Activated B cell treated with CpG ODN at 0.5 μM for 24 hours (primary cell): ENCODE measurements around the gene CDC42BPB. TPM values are rescaled to one million over a fixed set of nuclear protein-coding genes. Genes with fewer than 3 reads are reported as not detected.

Source experiments
- ATAC-seq: fragments of 200-7000 bp; cut with Tn5 transposase; one replicate; pipeline ENCODE4 v1.10.0; 2021; ENCODE audit warnings: low read depth, mild to moderate bottlenecking, moderate library complexity
- CTCF ChIA-PET: fragments of 350-600 bp; sonication (Branson Sonifier 250); formaldehyde crosslinking; loops from one replicate; lab custom pipeline; 2021; ENCODE audit warnings: antibody characterized with exemption; lab: Charles Lee
- POLR2A ChIA-PET: fragments of 350-600 bp; sonication (Branson Sonifier 250); formaldehyde crosslinking; loops from one replicate; lab custom pipeline; 2021; ENCODE audit warnings: antibody characterized with exemption; lab: Charles Lee
- DNase-seq: peaks from one replicate; pipeline ENCODE4 v3.0.0; 2022
- H3K27ac Mint-ChIP-seq: one replicate; pipeline ENCODE4 v1.8.0; 2020; ENCODE audit warnings: mixed read lengths
- H3K27me3 Mint-ChIP-seq: one replicate; pipeline ENCODE4 v1.8.0; 2021; ENCODE audit warnings: mixed read lengths
- H3K36me3 Mint-ChIP-seq: one replicate; pipeline ENCODE4 v1.8.0; 2021; ENCODE audit warnings: low read depth, mixed read lengths
- H3K4me1 Mint-ChIP-seq: one replicate; pipeline ENCODE4 v1.8.0; 2021; ENCODE audit warnings: mixed read lengths
- H3K4me3 Mint-ChIP-seq: one replicate; pipeline ENCODE4 v1.8.0; 2020; ENCODE audit warnings: mild to moderate bottlenecking, mixed read lengths
- H3K9me3 Mint-ChIP-seq: one replicate; pipeline ENCODE4 v1.8.0; 2020; ENCODE audit warnings: mixed read lengths
- intact Hi-C: fragments of 100-400 bp; cut with micrococcal nuclease; formaldehyde crosslinking; loops from one replicate; pipeline ENCODE4 v1.15.1; 2024
- total RNA-seq: library from RNA; stranded (reverse); gene quantifications from 2 replicates; pipeline ENCODE4 v1.2.3, GENCODE V29; 2022
- TF ChIP-seq, protein P1 (sequence below): fragments of 200-600 bp; IDR thresholded peaks from one replicate; pipeline ENCODE4 v1.8.0; 2022; ENCODE audit warnings: antibody characterized with exemption, mild to moderate bottlenecking

CDC42BPB gene
- total RNA-seq, 1 donor from 2014 or later: 38.5 TPM

DNA sequence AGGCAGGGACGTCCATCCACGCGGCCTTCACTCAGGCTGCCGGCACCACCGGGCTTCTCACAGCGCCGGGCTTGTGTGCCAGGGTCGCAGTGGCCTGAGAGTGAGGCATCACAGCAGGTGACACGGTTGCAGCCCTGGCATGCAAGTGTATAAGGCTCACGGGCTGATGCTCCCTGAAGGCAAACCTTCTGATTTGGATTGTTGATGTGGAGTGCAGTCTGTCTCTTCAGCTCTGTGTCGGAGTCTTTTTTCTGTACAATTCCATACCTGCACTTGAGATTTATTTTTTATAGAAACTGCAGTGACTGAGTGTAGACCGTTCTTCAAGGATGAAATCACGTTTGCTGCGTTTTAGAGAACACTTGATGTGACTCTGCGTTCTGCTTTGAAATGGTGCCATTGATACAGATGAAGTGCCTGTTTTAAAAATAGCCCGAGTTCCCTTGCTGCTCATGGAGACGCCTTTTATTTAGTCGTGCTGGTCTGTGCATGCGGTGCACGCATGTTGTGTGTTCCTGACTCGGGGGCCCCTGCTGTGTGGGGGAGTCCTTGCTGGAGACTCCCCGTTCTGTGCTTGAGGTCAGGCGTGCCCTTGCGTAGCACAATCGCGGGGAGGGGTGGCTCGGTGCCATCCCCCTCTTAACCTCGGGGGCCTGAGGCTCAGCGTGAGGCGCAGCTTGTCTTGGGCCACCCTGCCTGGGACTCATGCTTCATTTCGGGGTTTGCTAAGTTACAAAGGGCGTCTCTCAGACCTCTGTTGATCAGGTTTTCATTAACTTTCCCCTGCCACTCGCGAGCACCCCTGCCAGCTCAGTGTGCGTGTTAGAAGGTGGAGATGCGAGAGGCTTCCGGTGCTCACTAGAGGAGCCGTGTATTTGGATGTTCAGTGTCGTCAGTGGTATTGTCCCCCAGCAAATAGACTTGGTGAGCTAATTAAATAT lies 156.4 kb downstream of the CDC42BPB start:
- DNase-seq (no peak), ATAC-seq (peak; percentile 47)
- intact Hi-C loops: loop anchor here (1.0 to 5.0 kb wide), 6 partner anchors 16 to 139 kb away; partner anchors contain the start of gene TRAF3
- Mint-ChIP-seq H3K27me3 (no peaks in the 10 kb centered on the region), H3K27ac (peak overlapping the region; percentile 94), H3K4me1 (peaks cover 70% of the 10 kb centered on the region), H3K36me3 (peaks cover 74% of the 10 kb centered on the region), H3K4me3 (peak overlapping the region; percentile 75), H3K9me3 (no peaks in the 10 kb centered on the region)
- POLR2A ChIA-PET: interaction anchor here (0.7 to 2.3 kb wide), 11 partner anchors 14 to 433 kb away, joined by 3 to 14 read pairs (median 5); partner anchors contain the start of gene EIF5
- TF ChIP-seq, protein P1, sequence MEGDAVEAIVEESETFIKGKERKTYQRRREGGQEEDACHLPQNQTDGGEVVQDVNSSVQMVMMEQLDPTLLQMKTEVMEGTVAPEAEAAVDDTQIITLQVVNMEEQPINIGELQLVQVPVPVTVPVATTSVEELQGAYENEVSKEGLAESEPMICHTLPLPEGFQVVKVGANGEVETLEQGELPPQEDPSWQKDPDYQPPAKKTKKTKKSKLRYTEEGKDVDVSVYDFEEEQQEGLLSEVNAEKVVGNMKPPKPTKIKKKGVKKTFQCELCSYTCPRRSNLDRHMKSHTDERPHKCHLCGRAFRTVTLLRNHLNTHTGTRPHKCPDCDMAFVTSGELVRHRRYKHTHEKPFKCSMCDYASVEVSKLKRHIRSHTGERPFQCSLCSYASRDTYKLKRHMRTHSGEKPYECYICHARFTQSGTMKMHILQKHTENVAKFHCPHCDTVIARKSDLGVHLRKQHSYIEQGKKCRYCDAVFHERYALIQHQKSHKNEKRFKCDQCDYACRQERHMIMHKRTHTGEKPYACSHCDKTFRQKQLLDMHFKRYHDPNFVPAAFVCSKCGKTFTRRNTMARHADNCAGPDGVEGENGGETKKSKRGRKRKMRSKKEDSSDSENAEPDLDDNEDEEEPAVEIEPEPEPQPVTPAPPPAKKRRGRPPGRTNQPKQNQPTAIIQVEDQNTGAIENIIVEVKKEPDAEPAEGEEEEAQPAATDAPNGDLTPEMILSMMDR: no peak
- CTCF ChIA-PET: interaction anchor here (2.5 to 2.6 kb wide), 2 partner anchors 17 to 206 kb away, joined by 6 to 13 read pairs; no protein-coding TSS in a partner anchor

DNA sequence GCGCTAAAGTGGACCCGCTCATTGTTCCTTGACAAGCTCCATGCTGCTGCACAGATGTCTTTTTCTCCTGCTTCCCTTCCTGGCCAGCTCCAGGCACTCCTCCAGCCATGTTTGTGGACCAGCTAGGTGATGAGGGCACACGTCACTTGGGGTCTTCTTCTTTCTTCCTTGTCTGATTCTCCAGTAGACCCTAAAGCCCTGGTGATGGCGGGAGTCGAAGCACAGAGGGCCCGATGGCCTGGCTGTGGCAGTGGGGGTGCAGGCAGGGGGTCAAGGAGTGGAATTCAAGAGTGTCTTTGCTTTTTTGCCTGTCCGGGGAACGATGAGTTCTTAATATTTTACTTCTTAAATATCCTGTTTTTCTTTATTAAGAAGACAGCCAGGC lies 157.8 kb downstream of the CDC42BPB start:
- TF ChIP-seq, protein P1: no peak
- CTCF ChIA-PET: no interaction called here
- peak overlapping the region; percentile 73 for H3K27ac Mint-ChIP-seq
- H3K4me1 Mint-ChIP-seq: peaks cover 70% of the 10 kb centered on the region
- H3K36me3 Mint-ChIP-seq: peaks cover 79% of the 10 kb centered on the region
- H3K4me3 Mint-ChIP-seq: no peak overlapping the region
- ATAC-seq: no peak
- H3K9me3 Mint-ChIP-seq: no peaks in the 10 kb centered on the region
- POLR2A ChIA-PET: interaction anchor here (0.5 to 0.9 kb wide), 2 partner anchors 18 to 74 kb away, joined by 4 read pairs; no protein-coding TSS in a partner anchor
- no peak for DNase-seq
- intact Hi-C loops: no loop called here
- no peaks in the 10 kb centered on the region for H3K27me3 Mint-ChIP-seq

DNA sequence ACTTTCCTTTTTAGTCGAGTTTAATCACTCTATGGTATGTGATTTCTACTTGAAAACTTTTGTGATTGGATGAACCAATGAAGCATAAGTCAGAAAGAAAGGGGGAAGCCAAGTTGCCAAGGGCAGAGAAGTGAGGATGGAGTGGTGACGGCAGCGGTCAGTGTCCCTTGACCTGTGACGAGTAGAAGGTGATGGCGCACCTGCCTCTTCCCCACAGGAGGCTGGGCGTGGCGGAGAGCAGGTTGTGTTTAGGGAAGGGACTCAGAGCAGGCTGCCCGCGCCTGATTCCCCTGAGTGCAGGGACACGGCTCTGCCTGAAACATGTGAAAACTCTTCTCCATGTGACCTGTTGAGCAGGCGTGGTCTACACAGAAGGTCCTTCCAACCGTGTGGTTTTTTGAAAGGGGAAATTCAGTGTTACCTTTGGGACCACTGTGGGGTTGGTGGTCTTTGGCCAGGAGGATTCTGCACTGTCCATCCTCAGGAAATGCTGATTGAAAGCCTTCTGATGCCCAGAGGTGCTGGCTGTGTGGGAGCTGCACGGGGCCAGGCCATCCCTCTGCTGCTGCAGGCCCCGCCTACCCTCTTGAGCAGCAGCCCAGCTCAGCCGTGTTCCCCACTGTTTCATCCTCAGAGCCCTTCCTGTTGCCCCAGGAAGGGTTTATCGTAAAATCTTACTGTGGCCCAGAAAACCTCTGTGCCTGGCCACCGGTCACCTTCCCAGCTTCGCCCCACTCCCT lies 158.4 kb downstream of the CDC42BPB start:
- Mint-ChIP-seq H3K36me3 (peaks cover 78% of the 10 kb centered on the region), H3K4me3 (peak overlapping the region; percentile 49), H3K4me1 (peaks cover 70% of the 10 kb centered on the region), H3K27me3 (no peaks in the 10 kb centered on the region), H3K9me3 (no peaks in the 10 kb centered on the region), H3K27ac (peak overlapping the region; percentile 73)
- TF ChIP-seq, protein P1: no peak
- DNase-seq: no peak
- POLR2A ChIA-PET: interaction anchor here (0.9 kb wide), 1 partner anchor 18 kb away, joined by 4 read pairs; no protein-coding TSS in a partner anchor
- CTCF ChIA-PET: no interaction called here
- intact Hi-C loops: no loop called here
- peak; percentile 29 for ATAC-seq

DNA sequence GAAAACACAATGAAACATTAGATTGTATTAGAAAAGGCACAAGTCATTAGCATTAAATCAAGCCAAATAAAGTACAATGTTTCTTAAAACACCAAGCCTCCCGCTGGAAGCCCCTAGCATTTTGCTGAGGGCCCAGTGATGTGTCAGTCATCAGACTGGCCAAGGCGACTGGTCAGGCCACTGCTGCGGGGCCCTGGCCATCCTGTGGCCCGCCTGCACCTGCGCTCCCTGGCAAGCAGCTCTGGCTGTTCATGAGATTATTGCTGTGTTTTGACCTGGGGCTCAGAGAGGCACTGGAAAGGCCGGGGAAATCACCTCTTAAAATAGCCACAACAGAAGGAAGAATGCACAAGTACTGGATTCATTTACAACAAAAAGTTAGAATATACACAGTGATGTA lies 159.1 kb downstream of the CDC42BPB start:
- no peak for ATAC-seq
- POLR2A ChIA-PET: no interaction called here
- intact Hi-C loops: no loop called here
- TF ChIP-seq, protein P1: no peak
- no peak for DNase-seq
- no peaks in the 10 kb centered on the region for H3K9me3 Mint-ChIP-seq
- H3K27me3 Mint-ChIP-seq: no peaks in the 10 kb centered on the region
- H3K4me1 Mint-ChIP-seq: peaks cover 65% of the 10 kb centered on the region
- CTCF ChIA-PET: no interaction called here
- peak overlapping the region; percentile 49 for H3K4me3 Mint-ChIP-seq
- H3K36me3 Mint-ChIP-seq: peaks cover 76% of the 10 kb centered on the region
- H3K27ac Mint-ChIP-seq: peak overlapping the region; percentile 73
